Mammary epithelial cell (primary cell): ENCODE results near the gene GIT1.

Experiments
- CTCF ChIP-seq, 2 donors: IDR thresholded peaks in 1 of 2; conservative IDR thresholded peaks in 1 of 2; 2 replicates each; pipeline ENCODE4 v1.5.1; 2011 to 2012; ENCODE audit warnings: inconsistent platforms in 2 of 2, low read length in 2 of 2, mild to moderate bottlenecking in 2 of 2, control low read depth in 1 of 2, low read depth in 1 of 2; ENCODE audit not compliant: insufficient read depth in 1 of 2; ENCODE audit errors: extremely low read depth in 1 of 2
- EZH2 ChIP-seq: IDR thresholded peaks from 2 replicates; pipeline ENCODE4 v1.6.1; 2012; ENCODE audit warnings: low read length, inconsistent platforms, borderline replicate concordance

DNA sequence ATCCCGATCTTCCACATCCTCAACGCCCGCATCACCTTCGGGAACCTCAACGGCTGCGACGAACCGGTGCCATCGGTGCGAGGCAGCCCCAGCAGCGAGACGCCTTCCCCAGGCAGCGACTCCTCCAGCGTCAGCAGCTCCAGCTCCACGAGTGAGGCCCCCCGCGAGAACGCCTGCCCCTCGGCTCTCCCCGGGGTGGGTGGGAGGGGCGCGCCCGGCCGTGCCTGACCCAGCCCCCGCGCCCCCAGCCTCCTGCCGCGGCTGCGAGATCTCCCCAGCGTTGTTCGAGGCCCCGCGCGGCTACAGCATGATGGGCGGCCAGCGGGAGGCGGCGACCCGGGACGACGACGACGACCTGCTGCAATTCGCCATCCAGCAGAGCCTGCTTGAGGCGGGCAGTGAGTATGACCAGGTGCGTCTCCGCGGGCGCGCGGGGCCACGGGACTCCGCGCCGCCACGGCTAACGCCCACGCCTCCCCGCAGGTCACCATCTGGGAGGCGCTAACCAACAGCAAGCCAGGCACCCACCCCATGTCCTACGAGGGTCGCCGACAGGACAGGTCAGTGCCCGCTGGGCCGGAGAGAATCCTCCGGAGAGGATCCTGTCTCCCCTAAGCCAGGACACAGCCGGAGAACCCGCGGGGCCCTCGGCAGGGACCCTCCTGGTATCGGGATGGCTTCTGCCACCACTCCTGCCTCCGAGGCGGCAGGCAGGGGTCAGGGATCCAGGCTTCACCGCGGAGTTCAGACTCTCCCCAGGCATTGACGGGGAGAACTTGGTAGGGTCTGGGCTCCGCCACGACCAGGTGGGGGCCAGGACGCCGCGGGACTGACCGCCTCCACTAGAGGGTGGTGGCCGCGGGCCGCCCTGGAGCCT is 23.2 kb upstream of the GIT1 start:
- no peak for TF ChIP-seq EZH2
- TF ChIP-seq CTCF (conservative IDR thresholded peaks at IDR 0.05 in 1 of 2, IDR thresholded peaks at IDR 0.05 in 1 of 2; ENCODE audit: extremely low read depth in 1 of 2, insufficient read depth in 1 of 2, low read depth in 1 of 2, low read length in 2 of 2) = no peak
